ENCODE results near the gene TOMM34.

The TOMM34 gene

DNA sequence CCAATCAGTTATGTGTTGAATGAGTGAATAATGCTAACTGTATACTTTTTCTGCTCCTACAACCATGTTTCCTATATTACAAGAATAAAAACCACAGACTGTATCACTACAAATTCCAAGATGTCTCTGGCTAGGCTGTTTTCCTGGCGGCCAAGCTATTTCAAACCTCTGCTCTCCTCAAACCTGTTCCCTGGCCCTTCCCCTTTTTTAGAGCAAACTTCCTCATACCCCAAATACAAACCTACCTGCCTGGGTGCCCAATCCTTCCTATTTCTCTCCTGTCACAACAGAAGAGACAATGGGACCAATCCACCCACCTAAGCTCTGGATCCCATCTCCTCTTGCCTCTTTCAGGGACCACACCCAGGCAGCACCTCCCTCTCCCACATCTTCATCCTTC, 7.5 kb downstream of the TOMM34 start:
- H3K4me3 Mint-ChIP-seq: no peak overlapping the region
- peaks cover 40% of the 10 kb centered on the region for H3K4me1 Mint-ChIP-seq
- no peaks in the 10 kb centered on the region for H3K27me3 Mint-ChIP-seq
- peaks cover 39% of the 10 kb centered on the region for H3K36me3 Mint-ChIP-seq
- peak overlapping the region; percentile 84 for H3K27ac Mint-ChIP-seq
- H3K9me3 Mint-ChIP-seq: no peaks in the 10 kb centered on the region

DNA sequence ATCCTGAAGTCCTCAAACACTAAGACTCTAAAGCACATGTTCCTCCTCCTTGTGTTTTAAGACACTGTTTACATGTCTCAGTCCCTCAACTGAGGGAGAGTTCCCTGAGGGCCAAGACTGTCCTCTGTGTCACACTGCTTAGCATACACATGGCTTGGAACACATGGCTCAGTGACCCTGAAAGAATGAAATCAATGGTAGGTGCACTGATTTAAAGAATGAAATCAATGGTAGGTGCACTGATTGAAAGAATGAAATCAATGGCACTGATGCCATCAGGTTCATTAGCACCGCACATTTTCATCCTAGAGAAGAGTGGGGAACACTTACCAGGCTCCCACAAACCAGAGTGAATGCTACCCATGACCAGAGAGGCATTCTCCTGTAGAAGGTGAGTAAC, 9.8 kb downstream of the TOMM34 start:
- Mint-ChIP-seq H3K4me3 (no peak overlapping the region), H3K27me3 (no peaks in the 10 kb centered on the region), H3K27ac (peak overlapping the region; percentile 39), H3K36me3 (peaks cover 28% of the 10 kb centered on the region), H3K4me1 (peaks cover 27% of the 10 kb centered on the region), H3K9me3 (no peaks in the 10 kb centered on the region)

DNA sequence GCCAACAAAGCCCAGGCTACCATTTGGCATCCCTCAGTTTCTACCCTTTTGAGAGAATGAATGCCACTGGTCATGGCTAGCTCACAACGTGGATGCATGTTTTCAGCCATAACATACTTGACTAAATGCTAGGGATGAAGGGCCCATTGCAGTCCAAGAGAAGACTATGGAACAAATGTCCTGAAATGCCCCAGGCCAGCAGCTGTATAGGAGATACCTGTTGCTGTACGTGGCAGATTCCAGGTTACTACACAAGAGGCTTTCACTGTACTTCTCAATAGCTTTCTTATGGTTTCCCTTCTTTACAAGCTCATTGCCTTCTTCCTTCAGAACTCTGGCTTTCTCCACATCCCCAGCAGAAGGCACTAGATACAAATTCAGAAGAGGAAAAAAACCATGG, 11.7 kb downstream of the TOMM34 start:
- no peak overlapping the region for H3K27ac Mint-ChIP-seq
- H3K27me3 Mint-ChIP-seq: no peaks in the 10 kb centered on the region
- peaks cover 19% of the 10 kb centered on the region for H3K36me3 Mint-ChIP-seq
- no peaks in the 10 kb centered on the region for H3K9me3 Mint-ChIP-seq
- H3K4me1 Mint-ChIP-seq: peaks cover 19% of the 10 kb centered on the region
- H3K4me3 Mint-ChIP-seq: no peak overlapping the region

DNA sequence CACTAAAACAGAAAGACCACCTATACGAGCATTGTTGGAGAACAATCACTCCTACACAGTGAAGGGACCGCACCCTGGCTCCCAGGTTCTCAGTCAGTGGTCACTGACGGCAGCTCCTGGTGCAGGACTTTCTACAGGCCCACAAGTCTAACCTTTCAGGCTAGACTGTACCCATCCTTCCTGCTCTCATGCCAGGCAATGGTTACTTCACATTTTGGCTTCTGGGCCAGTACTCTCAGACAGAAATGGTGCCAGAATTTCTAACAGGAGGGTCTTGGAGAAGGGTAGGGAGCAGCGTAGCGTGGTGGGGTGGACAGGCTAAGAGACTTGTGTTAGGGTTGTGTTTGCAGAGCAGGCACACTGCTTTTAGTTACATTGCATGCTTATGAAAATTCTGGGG, 12.1 kb downstream of the TOMM34 start:
- Mint-ChIP-seq H3K9me3 (no peaks in the 10 kb centered on the region), H3K4me3 (no peak overlapping the region), H3K36me3 (peaks cover 15% of the 10 kb centered on the region), H3K4me1 (peaks cover 15% of the 10 kb centered on the region), H3K27me3 (no peaks in the 10 kb centered on the region), H3K27ac (no peak overlapping the region)

DNA sequence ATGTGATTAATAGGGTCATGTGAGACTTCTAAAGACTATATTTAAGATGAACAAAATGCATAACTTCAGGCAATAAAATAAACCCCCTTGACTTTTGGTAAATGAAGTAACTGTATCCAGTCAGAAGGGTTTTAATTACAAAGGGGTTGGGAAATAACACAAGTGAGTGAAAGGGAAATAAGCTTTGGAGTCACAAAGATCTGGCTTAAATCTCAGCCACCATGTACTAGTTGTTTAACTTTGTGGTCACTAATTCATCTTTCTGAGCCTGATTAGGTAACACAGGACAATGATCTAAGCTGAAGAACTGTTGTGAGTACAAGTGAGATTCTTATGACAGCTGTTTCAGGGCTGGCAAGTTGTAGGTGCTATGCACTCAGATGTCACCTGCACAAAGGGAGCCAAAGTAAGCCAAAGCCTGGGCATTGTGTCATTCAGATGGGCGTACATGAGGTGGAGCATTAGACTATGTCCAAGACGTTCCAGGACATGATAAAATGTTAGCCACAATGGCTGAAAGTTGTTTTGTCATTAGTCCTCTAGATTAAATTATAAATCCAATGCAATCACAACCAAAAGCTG, 13.8 kb downstream of the TOMM34 start:
- Mint-ChIP-seq H3K27ac (no peak overlapping the region), H3K36me3 (peaks cover 8% of the 10 kb centered on the region), H3K4me1 (peaks cover 6% of the 10 kb centered on the region), H3K4me3 (no peak overlapping the region), H3K27me3 (no peaks in the 10 kb centered on the region), H3K9me3 (no peaks in the 10 kb centered on the region)

DNA sequence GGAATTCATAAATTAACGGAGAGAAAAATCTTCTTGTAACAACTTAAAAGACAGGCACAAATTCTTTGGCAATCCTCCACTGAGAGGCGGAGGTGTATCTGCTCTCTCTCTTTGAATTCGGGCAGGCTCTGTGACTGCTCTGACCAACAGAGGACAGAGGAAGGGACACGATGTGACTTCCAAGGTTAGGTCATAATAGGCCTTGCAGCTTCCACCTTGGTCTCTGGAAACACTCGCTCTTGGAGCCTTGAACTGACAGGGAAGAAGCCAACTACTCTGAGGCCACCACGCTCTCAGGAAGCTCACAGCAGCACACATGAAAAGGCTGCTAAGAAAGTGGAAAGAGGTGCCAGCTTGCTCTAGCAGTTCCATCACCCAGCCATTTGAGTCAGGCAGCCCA, 14.9 kb downstream of the TOMM34 start:
- no peak overlapping the region for H3K27ac Mint-ChIP-seq
- no peak overlapping the region for H3K4me3 Mint-ChIP-seq
- H3K9me3 Mint-ChIP-seq: no peaks in the 10 kb centered on the region
- H3K36me3 Mint-ChIP-seq: peaks cover 12% of the 10 kb centered on the region
- peaks cover 5% of the 10 kb centered on the region for H3K4me1 Mint-ChIP-seq
- H3K27me3 Mint-ChIP-seq: no peaks in the 10 kb centered on the region

GRCh38 chr20:44943828-44944227, 16.4 kb downstream of the TOMM34 start:
- H3K9me3 Mint-ChIP-seq: no peaks in the 10 kb centered on the region
- H3K27ac Mint-ChIP-seq: no peak overlapping the region
- H3K36me3 Mint-ChIP-seq: peaks cover 12% of the 10 kb centered on the region
- no peak overlapping the region for H3K4me3 Mint-ChIP-seq
- H3K27me3 Mint-ChIP-seq: no peaks in the 10 kb centered on the region
- H3K4me1 Mint-ChIP-seq: no peaks in the 10 kb centered on the region

GRCh38 chr20:44942264-44942973, 17.8 kb downstream of the TOMM34 start:
- Mint-ChIP-seq H3K9me3 (no peaks in the 10 kb centered on the region), H3K36me3 (peaks cover 14% of the 10 kb centered on the region), H3K27me3 (no peaks in the 10 kb centered on the region), H3K27ac (no peak overlapping the region), H3K4me1 (no peaks in the 10 kb centered on the region), H3K4me3 (no peak overlapping the region)

GRCh38 chr20:44941120-44941691, 19.0 kb downstream of the TOMM34 start:
- no peaks in the 10 kb centered on the region for H3K4me1 Mint-ChIP-seq
- peaks cover 18% of the 10 kb centered on the region for H3K36me3 Mint-ChIP-seq
- H3K27me3 Mint-ChIP-seq: no peaks in the 10 kb centered on the region
- H3K27ac Mint-ChIP-seq: no peak overlapping the region
- no peaks in the 10 kb centered on the region for H3K9me3 Mint-ChIP-seq
- H3K4me3 Mint-ChIP-seq: no peak overlapping the region

DNA sequence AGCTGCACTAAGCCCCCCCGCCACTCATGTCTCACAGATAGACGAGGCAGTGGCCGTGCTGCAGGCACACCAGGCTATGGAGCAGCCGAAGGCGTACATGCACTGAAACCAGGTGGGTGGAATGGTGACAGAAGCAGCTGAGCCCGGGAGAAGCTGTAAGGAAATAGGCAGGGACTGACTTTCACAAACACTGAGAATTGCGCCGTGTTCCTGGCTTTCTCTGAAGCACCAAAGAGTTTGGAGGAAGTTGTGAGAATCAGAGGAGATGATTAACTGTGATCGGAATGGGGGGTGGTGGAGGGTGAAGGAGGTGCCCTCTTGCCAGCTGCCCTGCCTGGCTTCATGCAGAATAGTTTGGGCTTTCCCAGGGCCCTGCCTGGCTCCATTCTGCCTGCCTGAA, 21.6 kb downstream of the TOMM34 start:
- peaks cover 17% of the 10 kb centered on the region for H3K36me3 Mint-ChIP-seq
- no peak overlapping the region for H3K4me3 Mint-ChIP-seq
- H3K4me1 Mint-ChIP-seq: no peaks in the 10 kb centered on the region
- H3K27ac Mint-ChIP-seq: no peak overlapping the region
- no peaks in the 10 kb centered on the region for H3K27me3 Mint-ChIP-seq
- H3K9me3 Mint-ChIP-seq: no peaks in the 10 kb centered on the region

DNA sequence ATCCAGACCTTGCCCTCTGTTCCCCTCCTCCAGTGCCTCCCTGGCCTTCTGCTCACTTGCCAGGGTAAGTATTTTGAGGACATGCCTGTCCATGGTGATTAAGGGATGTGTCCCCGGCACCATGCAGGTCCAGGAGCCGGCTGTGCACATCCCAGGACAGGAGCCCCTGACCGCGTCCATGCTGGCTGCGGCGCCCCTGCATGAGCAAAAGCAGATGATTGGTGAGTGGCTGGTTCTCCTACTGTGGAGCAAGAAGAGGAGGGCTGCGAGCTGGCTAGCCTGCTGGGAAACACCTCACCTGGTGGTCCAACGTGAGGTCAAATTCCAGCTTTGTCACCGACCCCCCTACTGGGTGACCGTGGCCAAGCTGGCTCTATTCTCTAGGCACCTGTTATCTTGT, 23.7 kb downstream of the TOMM34 start:
- Mint-ChIP-seq H3K4me1 (no peaks in the 10 kb centered on the region), H3K36me3 (peaks cover 23% of the 10 kb centered on the region), H3K27me3 (no peaks in the 10 kb centered on the region), H3K4me3 (no peak overlapping the region), H3K9me3 (no peaks in the 10 kb centered on the region), H3K27ac (no peak overlapping the region)

- peaks cover 12% of the 10 kb centered on the region for H3K36me3 Mint-ChIP-seq
- no peak overlapping the region for H3K27ac Mint-ChIP-seq
- no peaks in the 10 kb centered on the region for H3K9me3 Mint-ChIP-seq
- H3K4me1 Mint-ChIP-seq: no peaks in the 10 kb centered on the region
- no peaks in the 10 kb centered on the region for H3K27me3 Mint-ChIP-seq
- H3K4me3 Mint-ChIP-seq: no peak overlapping the region
Measured at GRCh38 chr20:44932916-44933315, 27.3 kb downstream of the TOMM34 start.

DNA sequence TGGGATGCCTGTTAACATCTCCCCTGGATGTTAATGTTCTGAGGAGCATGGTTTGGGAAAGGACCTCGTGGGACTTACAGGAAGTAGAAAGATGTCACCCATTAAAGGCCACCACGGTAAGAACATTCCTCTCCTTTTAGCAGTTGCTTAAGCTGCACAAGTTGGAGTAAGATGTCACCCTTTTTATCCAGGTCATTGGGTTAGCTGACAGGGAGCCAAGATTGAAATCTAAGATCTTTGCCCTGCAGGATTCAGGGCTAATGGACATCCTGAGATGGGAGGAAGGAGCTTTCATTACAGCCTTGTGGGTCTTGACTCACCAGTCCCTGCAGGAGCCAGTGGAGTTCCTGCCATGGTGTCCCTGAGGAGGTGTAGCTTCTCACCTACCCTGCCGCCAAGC, 28.3 kb downstream of the TOMM34 start:
- peaks cover 12% of the 10 kb centered on the region for H3K36me3 Mint-ChIP-seq
- H3K4me1 Mint-ChIP-seq: no peaks in the 10 kb centered on the region
- no peaks in the 10 kb centered on the region for H3K27me3 Mint-ChIP-seq
- H3K27ac Mint-ChIP-seq: no peak overlapping the region
- no peaks in the 10 kb centered on the region for H3K9me3 Mint-ChIP-seq
- no peak overlapping the region for H3K4me3 Mint-ChIP-seq

DNA sequence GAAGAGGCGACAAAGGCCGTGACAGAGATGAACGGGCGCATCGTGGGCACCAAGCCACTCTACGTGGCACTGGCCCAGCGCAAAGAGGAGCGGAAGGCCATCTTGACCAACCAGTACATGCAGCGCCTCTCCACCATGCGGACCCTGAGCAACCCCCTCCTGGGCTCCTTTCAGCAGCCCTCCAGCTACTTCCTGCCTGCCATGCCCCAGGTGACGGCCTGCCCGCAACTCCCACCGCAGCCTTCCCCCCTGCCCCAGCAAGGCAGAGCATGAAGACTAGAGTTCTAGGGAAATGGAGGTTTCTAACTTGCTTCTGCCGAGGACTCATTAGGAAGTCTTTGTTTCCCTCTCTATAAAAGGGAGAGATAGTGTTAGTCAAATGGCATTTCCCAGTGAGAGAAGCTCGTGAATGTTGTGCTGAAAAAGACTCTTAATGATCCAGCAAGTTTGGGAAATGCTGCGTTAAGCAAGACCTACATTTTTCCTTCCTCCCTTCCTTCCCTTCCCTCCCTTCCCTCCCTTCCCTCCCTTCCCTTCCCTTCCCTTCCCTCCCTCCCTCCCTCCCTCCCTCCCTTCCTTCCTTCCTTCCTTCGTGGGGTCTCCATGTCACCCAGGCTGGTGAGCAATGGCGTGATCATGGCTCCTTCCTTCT, 29.6 kb downstream of the TOMM34 start:
- no peak overlapping the region for H3K27ac Mint-ChIP-seq
- H3K4me1 Mint-ChIP-seq: no peaks in the 10 kb centered on the region
- no peaks in the 10 kb centered on the region for H3K27me3 Mint-ChIP-seq
- no peaks in the 10 kb centered on the region for H3K9me3 Mint-ChIP-seq
- H3K4me3 Mint-ChIP-seq: no peak overlapping the region
- H3K36me3 Mint-ChIP-seq: peaks cover 10% of the 10 kb centered on the region

DNA sequence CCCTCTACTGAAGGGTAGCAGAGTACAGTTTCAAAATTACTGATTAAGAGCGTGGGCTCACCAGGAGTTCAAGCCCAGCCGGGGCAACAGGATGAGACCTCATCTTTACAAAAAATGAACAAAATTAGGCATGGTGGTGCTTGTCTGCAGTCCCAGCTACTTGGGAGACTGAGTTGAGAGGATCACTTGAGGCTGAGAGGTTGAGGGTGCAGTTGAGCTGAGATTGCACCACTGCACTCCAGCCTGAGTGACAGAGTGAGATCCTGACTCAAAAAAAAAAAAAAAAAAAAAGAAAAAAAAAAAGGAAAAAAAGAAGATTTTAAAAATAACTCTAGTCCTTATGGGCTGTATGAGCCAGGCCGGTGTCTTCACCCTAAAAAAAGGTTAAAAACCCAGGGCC, 31.6 kb downstream of the TOMM34 start:
- no peaks in the 10 kb centered on the region for H3K9me3 Mint-ChIP-seq
- H3K27me3 Mint-ChIP-seq: no peaks in the 10 kb centered on the region
- H3K36me3 Mint-ChIP-seq: peaks cover 15% of the 10 kb centered on the region
- H3K4me3 Mint-ChIP-seq: no peak overlapping the region
- H3K4me1 Mint-ChIP-seq: no peaks in the 10 kb centered on the region
- H3K27ac Mint-ChIP-seq: no peak overlapping the region

DNA sequence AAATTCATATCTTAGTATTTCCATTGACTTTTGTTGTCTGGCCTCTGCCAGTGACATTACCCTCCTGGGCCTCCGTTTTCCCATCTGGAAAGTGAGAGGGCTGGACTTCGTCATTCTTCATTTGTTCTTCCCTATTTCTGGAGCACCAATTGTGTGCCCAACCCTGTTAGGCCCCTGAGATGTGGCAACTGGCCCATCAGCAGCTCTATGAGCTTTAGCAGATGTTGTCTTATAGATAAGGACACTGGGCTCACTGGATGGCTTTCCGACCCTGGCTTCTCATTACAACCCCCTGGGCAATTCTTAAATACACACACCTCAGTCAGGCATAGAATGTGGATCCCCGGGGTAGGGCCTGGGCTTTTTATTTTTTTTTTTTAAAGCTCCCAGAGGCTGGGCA, 35.7 kb downstream of the TOMM34 start:
- peaks cover 16% of the 10 kb centered on the region for H3K36me3 Mint-ChIP-seq
- no peaks in the 10 kb centered on the region for H3K27me3 Mint-ChIP-seq

More for the DNA sequence above, 35.7 kb downstream of the TOMM34 start:
- no peak overlapping the region for H3K27ac Mint-ChIP-seq
- no peaks in the 10 kb centered on the region for H3K9me3 Mint-ChIP-seq
- H3K4me3 Mint-ChIP-seq: no peak overlapping the region
- no peaks in the 10 kb centered on the region for H3K4me1 Mint-ChIP-seq

All from activated naive CD4-positive, alpha-beta T cell treated with anti-CD3 and anti-CD28 coated beads, Interleukin-2, amount 50 U/mL, for 24 hours (primary cell).